ENCODE data around the gene ARHGEF17. TPM values are rescaled to one million over a fixed set of nuclear protein-coding genes. Genes with fewer than 3 reads are reported as not detected.

ARHGEF17 gene
- total RNA-seq, 4 donors from 2014 or later = 12.0 to 44.9 (median 27.1) TPM

DNA sequence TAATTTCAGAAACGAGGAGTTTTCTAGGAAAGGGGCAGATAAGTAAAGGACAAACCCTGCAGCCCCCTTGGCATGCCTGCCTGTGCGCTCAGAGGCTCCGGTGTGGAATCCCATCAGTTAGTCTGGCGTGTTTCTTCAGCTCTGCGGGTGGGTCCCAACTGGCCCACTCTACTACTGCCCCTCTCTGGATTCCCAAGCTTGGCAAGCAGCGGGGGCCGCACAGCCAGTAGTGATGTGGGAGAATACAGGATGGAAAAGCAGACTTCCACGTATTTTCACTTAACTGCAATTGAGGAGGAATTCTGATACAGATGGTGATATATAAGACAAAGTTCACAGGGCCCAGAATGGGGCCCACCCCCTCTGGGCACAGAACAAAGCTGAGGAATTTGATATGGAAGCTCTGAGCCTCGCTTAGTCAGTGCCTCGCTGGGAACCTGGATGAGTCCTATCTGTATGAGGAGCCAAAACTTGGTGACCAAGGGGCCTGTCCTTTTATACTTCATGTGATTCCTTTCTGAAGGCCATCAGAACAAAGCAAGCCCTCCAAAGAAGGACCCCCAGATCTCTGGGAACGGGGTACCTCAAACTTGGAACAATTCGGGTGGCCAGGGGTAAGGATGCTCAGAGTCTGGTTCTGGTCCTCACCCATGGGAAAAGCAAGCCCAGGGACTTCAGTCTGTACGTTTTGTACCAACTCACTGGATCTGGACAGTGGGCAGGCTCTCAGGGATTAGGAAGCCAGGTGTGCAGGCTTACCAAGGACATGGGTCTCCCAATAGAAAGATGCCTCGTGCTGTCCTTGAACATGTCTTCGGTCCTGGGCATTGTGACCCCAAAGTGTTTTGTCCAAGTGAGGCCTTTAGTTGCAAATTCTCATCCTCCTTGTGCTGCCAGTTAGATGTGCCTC lies 94.1 kb downstream of the ARHGEF17 start:
- H3K9me3 ChIP-seq = no peaks in the 10 kb centered on the region
- H3K4me3 ChIP-seq = no peak overlapping the region
- DNase-seq = no peak
- intact Hi-C loops (cut with DNase I; ENCODE audit: low total_unique reads) = no loop called here
- H3K4me1 ChIP-seq = no peaks in the 10 kb centered on the region
- WGBS, 2 donors (ENCODE audit: low coverage in 1 of 2) = 89 to 100% methylated on average over 2 to 15 of the region's 15 CpGs
- no peaks in the 10 kb centered on the region for H3K36me3 ChIP-seq
- in situ Hi-C loops (cut with MboI; ENCODE audit: low pct_ligation_motif_present in 1 of 4, low pct_unique_long_range_greater_than_20kb in 1 of 4, low sequenced_read_pairs in 3 of 4) = loop anchor here in 2 of 4 donors (10.0 kb wide), 1 partner anchor 263 kb away; no protein-coding TSS in a partner anchor
- TF ChIP-seq, protein P1, sequence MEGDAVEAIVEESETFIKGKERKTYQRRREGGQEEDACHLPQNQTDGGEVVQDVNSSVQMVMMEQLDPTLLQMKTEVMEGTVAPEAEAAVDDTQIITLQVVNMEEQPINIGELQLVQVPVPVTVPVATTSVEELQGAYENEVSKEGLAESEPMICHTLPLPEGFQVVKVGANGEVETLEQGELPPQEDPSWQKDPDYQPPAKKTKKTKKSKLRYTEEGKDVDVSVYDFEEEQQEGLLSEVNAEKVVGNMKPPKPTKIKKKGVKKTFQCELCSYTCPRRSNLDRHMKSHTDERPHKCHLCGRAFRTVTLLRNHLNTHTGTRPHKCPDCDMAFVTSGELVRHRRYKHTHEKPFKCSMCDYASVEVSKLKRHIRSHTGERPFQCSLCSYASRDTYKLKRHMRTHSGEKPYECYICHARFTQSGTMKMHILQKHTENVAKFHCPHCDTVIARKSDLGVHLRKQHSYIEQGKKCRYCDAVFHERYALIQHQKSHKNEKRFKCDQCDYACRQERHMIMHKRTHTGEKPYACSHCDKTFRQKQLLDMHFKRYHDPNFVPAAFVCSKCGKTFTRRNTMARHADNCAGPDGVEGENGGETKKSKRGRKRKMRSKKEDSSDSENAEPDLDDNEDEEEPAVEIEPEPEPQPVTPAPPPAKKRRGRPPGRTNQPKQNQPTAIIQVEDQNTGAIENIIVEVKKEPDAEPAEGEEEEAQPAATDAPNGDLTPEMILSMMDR (IDR thresholded peaks at IDR 0.05) = no peak
- TF ChIP-seq POLR2A (IDR thresholded peaks at IDR 0.05) = no peak
- no peak for TF ChIP-seq EP300 (IDR thresholded peaks at IDR 0.05; ENCODE audit: low read depth)
- TF ChIP-seq POLR2AphosphoS5 (IDR thresholded peaks at IDR 0.05) = no peak
- H3K27me3 ChIP-seq = no peaks in the 10 kb centered on the region
- H3K27ac ChIP-seq = no peak overlapping the region

DNA sequence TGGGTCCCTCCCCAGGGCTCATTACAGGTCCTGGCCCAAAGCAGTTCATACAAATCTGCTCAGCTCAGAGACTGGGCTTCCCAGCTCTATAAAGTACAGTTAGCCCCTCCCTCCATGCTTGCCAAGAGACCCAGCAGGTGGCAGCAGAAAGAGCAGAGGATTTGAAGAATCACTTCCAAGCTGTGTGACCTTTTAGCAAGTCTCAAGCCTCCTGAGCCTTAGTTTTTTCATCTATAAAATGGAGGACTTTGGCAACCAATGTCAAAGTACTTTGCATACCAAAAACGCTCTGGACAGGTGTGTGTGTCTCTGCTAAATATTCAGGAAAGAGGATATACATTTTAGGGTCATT lies 94.7 kb downstream of the ARHGEF17 start:
- no peak overlapping the region for H3K4me3 ChIP-seq
- no peak for DNase-seq
- TF ChIP-seq POLR2AphosphoS5 (IDR thresholded peaks at IDR 0.05) = no peak
- TF ChIP-seq EP300 (IDR thresholded peaks at IDR 0.05; ENCODE audit: low read depth) = no peak
- TF ChIP-seq POLR2A (IDR thresholded peaks at IDR 0.05) = no peak
- TF ChIP-seq, protein P1 (IDR thresholded peaks at IDR 0.05) = no peak
- no peaks in the 10 kb centered on the region for H3K9me3 ChIP-seq
- H3K27me3 ChIP-seq = no peaks in the 10 kb centered on the region
- intact Hi-C loops (cut with DNase I; ENCODE audit: low total_unique reads) (no loop called here), in situ Hi-C loops (cut with MboI; ENCODE audit: low pct_ligation_motif_present in 1 of 4, low pct_unique_long_range_greater_than_20kb in 1 of 4, low sequenced_read_pairs in 3 of 4) (loop anchor here in 2 of 4 donors (10.0 kb wide), 1 partner anchor 262 kb away; no protein-coding TSS in a partner anchor)
- H3K36me3 ChIP-seq = no peaks in the 10 kb centered on the region
- H3K4me1 ChIP-seq = no peaks in the 10 kb centered on the region
- WGBS, 2 donors (ENCODE audit: low coverage in 1 of 2) = 43 to 85% methylated on average over 1 of the region's 1 CpG
- H3K27ac ChIP-seq = no peak overlapping the region

DNA sequence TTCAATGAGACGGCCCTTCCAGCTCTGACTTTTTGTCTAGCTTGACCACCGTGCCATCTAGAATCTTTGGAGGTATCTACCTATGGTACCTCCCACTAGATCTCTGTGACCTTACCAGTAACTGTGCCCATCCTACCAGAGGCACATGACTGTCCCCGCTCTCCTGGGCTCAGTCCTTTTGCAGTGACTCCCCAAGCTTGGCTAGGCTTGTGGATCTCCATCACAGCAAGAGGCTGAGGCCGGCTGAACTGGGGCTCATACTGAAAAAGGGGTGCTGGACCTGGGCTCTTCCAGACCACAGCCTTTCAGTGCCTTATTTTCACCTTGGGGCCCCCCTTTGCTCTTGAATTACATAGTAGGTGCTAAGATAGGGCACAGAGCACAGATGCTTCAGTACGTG lies 95.5 kb downstream of the ARHGEF17 start:
- in situ Hi-C loops (cut with MboI; ENCODE audit: low pct_ligation_motif_present in 1 of 4, low pct_unique_long_range_greater_than_20kb in 1 of 4, low sequenced_read_pairs in 3 of 4) (loop anchor here in 2 of 4 donors (10.0 kb wide), 1 partner anchor 261 kb away; no protein-coding TSS in a partner anchor), intact Hi-C loops (cut with DNase I; ENCODE audit: low total_unique reads) (no loop called here)
- 93% methylated on average over 5 of the region's 5 CpGs; no CpG with 5 or more reads in 1 of the 2 donors for WGBS, 2 donors (ENCODE audit: low coverage in 1 of 2)

DNA sequence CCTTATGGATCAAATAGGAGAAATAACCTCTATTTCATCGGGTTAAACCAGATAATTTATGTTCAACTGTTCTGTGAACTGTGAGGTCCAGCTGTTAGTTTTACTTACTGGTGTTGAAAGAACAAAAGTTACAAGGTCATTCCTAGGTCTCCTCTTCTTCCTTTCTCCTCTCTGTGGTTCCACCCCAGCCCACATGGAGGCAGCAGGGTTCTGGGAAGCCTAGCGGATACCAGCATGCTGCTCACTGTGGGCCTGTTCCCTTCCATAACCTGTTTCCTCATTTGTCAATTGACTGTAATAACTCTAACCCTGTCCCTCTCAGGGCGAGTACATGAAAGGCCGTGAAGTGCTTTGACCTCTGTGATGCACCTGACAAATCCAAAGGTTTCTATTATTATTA lies 96.0 kb downstream of the ARHGEF17 start:
- peak; percentile 49 for DNase-seq
- H3K9me3 ChIP-seq = no peaks in the 10 kb centered on the region
- no peaks in the 10 kb centered on the region for H3K36me3 ChIP-seq
- H3K4me1 ChIP-seq = no peaks in the 10 kb centered on the region
- 44 to 61% methylated on average over 2 to 4 of the region's 4 CpGs for WGBS, 2 donors (ENCODE audit: low coverage in 1 of 2)
- H3K4me3 ChIP-seq = no peak overlapping the region
- TF ChIP-seq, protein P1 (IDR thresholded peaks at IDR 0.05) = peak; percentile 40 to 62 (median 50)
- no peak for TF ChIP-seq EP300 (IDR thresholded peaks at IDR 0.05; ENCODE audit: low read depth)
- H3K27me3 ChIP-seq = no peaks in the 10 kb centered on the region
- in situ Hi-C loops (cut with MboI; ENCODE audit: low pct_ligation_motif_present in 1 of 4, low pct_unique_long_range_greater_than_20kb in 1 of 4, low sequenced_read_pairs in 3 of 4) (loop anchor here in 2 of 4 donors (10.0 kb wide), 1 partner anchor 261 kb away; no protein-coding TSS in a partner anchor), intact Hi-C loops (cut with DNase I; ENCODE audit: low total_unique reads) (loop anchor here (2.0 kb wide), 1 partner anchor 257 kb away; no protein-coding TSS in a partner anchor)
- H3K27ac ChIP-seq = no peak overlapping the region

More for the DNA sequence above, 95.5 kb downstream of the ARHGEF17 start:
- no peaks in the 10 kb centered on the region for H3K9me3 ChIP-seq
- no peaks in the 10 kb centered on the region for H3K36me3 ChIP-seq
- no peaks in the 10 kb centered on the region for H3K4me1 ChIP-seq
- no peak for DNase-seq
- H3K27ac ChIP-seq = no peak overlapping the region
- no peak for TF ChIP-seq POLR2AphosphoS5 (IDR thresholded peaks at IDR 0.05)
- TF ChIP-seq, protein P1 (IDR thresholded peaks at IDR 0.05) = no peak
- TF ChIP-seq EP300 (IDR thresholded peaks at IDR 0.05; ENCODE audit: low read depth) = no peak
- no peak for TF ChIP-seq POLR2A (IDR thresholded peaks at IDR 0.05)
- no peaks in the 10 kb centered on the region for H3K27me3 ChIP-seq
- H3K4me3 ChIP-seq = no peak overlapping the region

Data from transverse colon (tissue), 4 donors.